ENCODE measurements around the gene SLC2A14. TPM values are rescaled to one million over a fixed set of nuclear protein-coding genes. Genes with fewer than 3 reads are reported as not detected.
"Not testable (repeated sequence)": the region's sequence is repeated elsewhere in the genome, so short reads cannot be mapped to it uniquely, and the experiment has no call there.

The SLC2A14 gene
- total and polyA plus RNA-seq, 2 donors from 2014 or later, result not detected

GRCh38 chr12:7848098-7848422, 24.7 kb downstream of the SLC2A14 start:
- H3K9ac ChIP-seq (ENCODE audit: low read length in 3 of 3); DNase-seq; H3K27me3 ChIP-seq (ENCODE audit: control insufficient read depth, insufficient read depth, low read length); H3K9me3 ChIP-seq (ENCODE audit: control insufficient read depth in 2 of 3, insufficient read depth in 1 of 3, low read length in 3 of 3); H3K4me1 ChIP-seq (ENCODE audit: control insufficient read depth in 2 of 3, insufficient read depth in 2 of 3, low read depth in 1 of 3, low read length in 3 of 3); H3K36me3 ChIP-seq (ENCODE audit: control insufficient read depth in 2 of 3, insufficient read depth in 3 of 3, low read length in 3 of 3); intact Hi-C loops (cut with DNase I); H3K27ac ChIP-seq (ENCODE audit: low read depth in 2 of 2, low read length in 2 of 2); FAIRE-seq; H3K4me3 ChIP-seq (ENCODE audit: low read length in 3 of 3): not testable (repeated sequence)

- H3K9ac ChIP-seq (ENCODE audit: low read length in 3 of 3); intact Hi-C loops (cut with DNase I); FAIRE-seq; H3K27me3 ChIP-seq (ENCODE audit: control insufficient read depth, insufficient read depth, low read length); H3K9me3 ChIP-seq (ENCODE audit: control insufficient read depth in 2 of 3, insufficient read depth in 1 of 3, low read length in 3 of 3); H3K4me3 ChIP-seq (ENCODE audit: low read length in 3 of 3); H3K36me3 ChIP-seq (ENCODE audit: control insufficient read depth in 2 of 3, insufficient read depth in 3 of 3, low read length in 3 of 3); H3K4me1 ChIP-seq (ENCODE audit: control insufficient read depth in 2 of 3, insufficient read depth in 2 of 3, low read depth in 1 of 3, low read length in 3 of 3); H3K27ac ChIP-seq (ENCODE audit: low read depth in 2 of 2, low read length in 2 of 2): not testable (repeated sequence)
- peak in 2 of 5 donors; percentile 47 to 80 for DNase-seq
Observed at GRCh38 chr12:7847226-7848097, 25.3 kb downstream of the SLC2A14 start.

- Histone ChIP-seq H3K4me3 (ENCODE audit: low read length in 3 of 3) (no peak overlapping the region), H3K36me3 (ENCODE audit: control insufficient read depth in 2 of 3, insufficient read depth in 3 of 3, low read length in 3 of 3) (no peaks in the 10 kb centered on the region), H3K9me3 (ENCODE audit: control insufficient read depth in 2 of 3, insufficient read depth in 1 of 3, low read length in 3 of 3) (no peaks in the 10 kb centered on the region), H3K27me3 (ENCODE audit: control insufficient read depth, insufficient read depth, low read length) (no peaks in the 10 kb centered on the region), H3K9ac (ENCODE audit: low read length in 3 of 3) (no peak overlapping the region), H3K27ac (ENCODE audit: low read depth in 2 of 2, low read length in 2 of 2) (no peak overlapping the region), H3K4me1 (ENCODE audit: control insufficient read depth in 2 of 3, insufficient read depth in 2 of 3, low read depth in 1 of 3, low read length in 3 of 3) (no peaks in the 10 kb centered on the region)
- intact Hi-C loops (cut with DNase I), result no loop called here
- DNase-seq, result no peak
- no peak for FAIRE-seq
- TF ChIP-seq CTCF (IDR thresholded peaks at IDR 0.05; ENCODE audit: borderline replicate concordance, extremely low read depth, insufficient read depth), result no peak
Observed at GRCh38 chr12:7844116-7844515, 28.6 kb downstream of the SLC2A14 start.

GRCh38 chr12:7843583-7843982, 29.1 kb downstream of the SLC2A14 start:
- DNase-seq; H3K27ac ChIP-seq (ENCODE audit: low read depth in 2 of 2, low read length in 2 of 2); intact Hi-C loops (cut with DNase I); H3K4me1 ChIP-seq (ENCODE audit: control insufficient read depth in 2 of 3, insufficient read depth in 2 of 3, low read depth in 1 of 3, low read length in 3 of 3); H3K36me3 ChIP-seq (ENCODE audit: control insufficient read depth in 2 of 3, insufficient read depth in 3 of 3, low read length in 3 of 3); H3K4me3 ChIP-seq (ENCODE audit: low read length in 3 of 3); H3K9ac ChIP-seq (ENCODE audit: low read length in 3 of 3); H3K9me3 ChIP-seq (ENCODE audit: control insufficient read depth in 2 of 3, insufficient read depth in 1 of 3, low read length in 3 of 3); H3K27me3 ChIP-seq (ENCODE audit: control insufficient read depth, insufficient read depth, low read length): not testable (repeated sequence)
- FAIRE-seq, result peak; percentile 6

GRCh38 chr12:7843149-7843548, 29.6 kb downstream of the SLC2A14 start:
- H3K9ac ChIP-seq (ENCODE audit: low read length in 3 of 3); H3K9me3 ChIP-seq (ENCODE audit: control insufficient read depth in 2 of 3, insufficient read depth in 1 of 3, low read length in 3 of 3); H3K36me3 ChIP-seq (ENCODE audit: control insufficient read depth in 2 of 3, insufficient read depth in 3 of 3, low read length in 3 of 3); FAIRE-seq; H3K4me1 ChIP-seq (ENCODE audit: control insufficient read depth in 2 of 3, insufficient read depth in 2 of 3, low read depth in 1 of 3, low read length in 3 of 3); intact Hi-C loops (cut with DNase I); H3K4me3 ChIP-seq (ENCODE audit: low read length in 3 of 3); H3K27ac ChIP-seq (ENCODE audit: low read depth in 2 of 2, low read length in 2 of 2); H3K27me3 ChIP-seq (ENCODE audit: control insufficient read depth, insufficient read depth, low read length): not testable (repeated sequence)
- peak in 1 of 5 donors; percentile 24 for DNase-seq

GRCh38 chr12:7842444-7842843, 30.3 kb downstream of the SLC2A14 start:
- H3K9me3 ChIP-seq (ENCODE audit: control insufficient read depth in 2 of 3, insufficient read depth in 1 of 3, low read length in 3 of 3); H3K27ac ChIP-seq (ENCODE audit: low read depth in 2 of 2, low read length in 2 of 2); H3K9ac ChIP-seq (ENCODE audit: low read length in 3 of 3); intact Hi-C loops (cut with DNase I); H3K27me3 ChIP-seq (ENCODE audit: control insufficient read depth, insufficient read depth, low read length); H3K4me1 ChIP-seq (ENCODE audit: control insufficient read depth in 2 of 3, insufficient read depth in 2 of 3, low read depth in 1 of 3, low read length in 3 of 3); H3K36me3 ChIP-seq (ENCODE audit: control insufficient read depth in 2 of 3, insufficient read depth in 3 of 3, low read length in 3 of 3); FAIRE-seq; H3K4me3 ChIP-seq (ENCODE audit: low read length in 3 of 3); DNase-seq: not testable (repeated sequence)

GRCh38 chr12:7839848-7840247, 32.9 kb downstream of the SLC2A14 start:
- intact Hi-C loops (cut with DNase I); DNase-seq; FAIRE-seq; H3K4me1 ChIP-seq (ENCODE audit: control insufficient read depth in 2 of 3, insufficient read depth in 2 of 3, low read depth in 1 of 3, low read length in 3 of 3); H3K4me3 ChIP-seq (ENCODE audit: low read length in 3 of 3); H3K27ac ChIP-seq (ENCODE audit: low read depth in 2 of 2, low read length in 2 of 2); H3K27me3 ChIP-seq (ENCODE audit: control insufficient read depth, insufficient read depth, low read length); H3K36me3 ChIP-seq (ENCODE audit: control insufficient read depth in 2 of 3, insufficient read depth in 3 of 3, low read length in 3 of 3); H3K9me3 ChIP-seq (ENCODE audit: control insufficient read depth in 2 of 3, insufficient read depth in 1 of 3, low read length in 3 of 3); H3K9ac ChIP-seq (ENCODE audit: low read length in 3 of 3): not testable (repeated sequence)

GRCh38 chr12:7839226-7839625, 33.5 kb downstream of the SLC2A14 start:
- H3K4me1 ChIP-seq (ENCODE audit: control insufficient read depth in 2 of 3, insufficient read depth in 2 of 3, low read depth in 1 of 3, low read length in 3 of 3); H3K4me3 ChIP-seq (ENCODE audit: low read length in 3 of 3); H3K9ac ChIP-seq (ENCODE audit: low read length in 3 of 3); H3K27me3 ChIP-seq (ENCODE audit: control insufficient read depth, insufficient read depth, low read length); FAIRE-seq; DNase-seq; intact Hi-C loops (cut with DNase I); H3K9me3 ChIP-seq (ENCODE audit: control insufficient read depth in 2 of 3, insufficient read depth in 1 of 3, low read length in 3 of 3); H3K36me3 ChIP-seq (ENCODE audit: control insufficient read depth in 2 of 3, insufficient read depth in 3 of 3, low read length in 3 of 3); H3K27ac ChIP-seq (ENCODE audit: low read depth in 2 of 2, low read length in 2 of 2): not testable (repeated sequence)
